HG03280 (cell line): Measurements from ENCODE around the gene ELMO1.

ENCODE experiments used
- ATAC-seq: cut with Tn5 transposase; IDR thresholded peaks from one replicate; pipeline ENCODE4 v1.9.1; 2021; ENCODE audit warnings: mild to moderate bottlenecking, moderate library complexity; ENCODE audit not compliant: unreplicated experiment

The ELMO1 gene

DNA sequence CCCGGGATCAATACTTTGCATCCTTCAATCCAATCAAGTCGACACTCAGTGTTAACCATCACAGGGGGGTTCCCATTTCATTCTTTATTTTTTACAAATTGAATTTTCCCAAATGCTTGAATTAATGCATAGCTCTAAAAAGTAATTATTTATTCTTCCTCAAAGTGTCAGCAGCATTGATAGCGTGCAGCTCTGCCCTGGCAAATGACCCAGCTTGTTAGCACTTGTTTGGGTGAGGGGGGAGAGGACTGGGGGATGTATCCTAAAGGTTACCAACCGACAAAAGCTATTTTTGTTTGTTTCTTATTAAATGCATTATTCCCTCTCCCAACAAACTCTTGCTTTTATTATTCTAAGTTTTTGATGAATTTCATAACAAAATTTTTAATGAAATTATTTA is 27.0 kb upstream of the ELMO1 start:
- ATAC-seq, result no peak

DNA sequence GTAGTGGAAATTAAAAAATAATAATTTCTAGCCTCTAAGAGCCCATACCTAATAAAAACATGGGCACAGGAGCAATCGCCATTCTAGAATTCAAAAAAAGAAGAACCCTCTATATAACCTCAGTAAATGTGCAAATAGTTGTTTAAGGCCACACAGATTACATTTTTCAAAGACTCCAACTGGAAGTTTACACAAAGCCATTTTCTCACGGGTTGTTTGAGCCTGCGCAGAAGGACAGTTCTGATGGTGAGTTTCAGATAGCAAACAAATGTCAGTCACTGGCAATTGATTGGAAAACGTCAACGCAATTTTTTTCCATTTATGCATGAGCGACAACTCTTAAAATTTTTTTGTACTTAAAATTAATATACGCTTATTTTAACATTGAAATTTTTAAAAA is 23.0 kb upstream of the ELMO1 start:
- ATAC-seq, result no peak

DNA sequence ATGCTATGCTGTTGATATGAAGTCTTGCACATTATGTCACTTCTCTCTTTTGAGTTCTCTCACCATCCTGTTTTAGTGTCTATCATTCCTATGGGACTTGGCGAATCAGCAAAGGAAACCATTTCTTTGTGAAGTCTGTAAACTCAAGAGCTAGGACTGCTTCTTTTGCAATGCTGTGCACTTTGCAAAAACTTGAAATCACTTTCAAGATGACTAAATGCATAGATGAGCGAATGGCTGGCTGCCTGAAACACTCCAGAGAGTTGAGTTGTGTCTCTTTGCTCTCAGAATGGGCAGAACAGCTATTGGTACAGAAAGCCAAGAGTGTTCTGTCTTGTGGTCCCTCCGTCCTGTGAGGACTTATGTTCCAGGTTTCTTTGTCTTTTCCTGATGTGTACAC is 18.3 kb upstream of the ELMO1 start:
- ATAC-seq, result peak; percentile 47

DNA sequence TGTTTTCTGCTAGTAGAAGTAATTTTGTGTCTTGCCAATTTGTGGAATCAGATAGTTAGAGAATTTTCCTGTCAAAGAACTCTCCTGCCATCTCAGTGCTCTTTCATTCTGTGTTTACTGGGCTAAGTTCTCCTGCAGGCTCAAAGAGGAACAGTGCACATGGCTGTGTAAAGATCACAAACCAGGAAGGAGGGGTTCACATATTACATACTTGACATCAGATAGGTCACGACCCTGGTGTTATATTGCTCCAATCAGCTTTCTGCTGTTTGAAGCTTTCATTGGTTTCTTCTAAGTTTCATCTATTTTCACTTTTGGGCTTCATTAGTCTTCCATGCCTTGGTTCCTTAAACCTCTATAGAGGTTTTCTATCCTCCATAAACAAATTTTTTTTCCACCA is 13.5 kb upstream of the ELMO1 start:
- ATAC-seq, result no peak

DNA sequence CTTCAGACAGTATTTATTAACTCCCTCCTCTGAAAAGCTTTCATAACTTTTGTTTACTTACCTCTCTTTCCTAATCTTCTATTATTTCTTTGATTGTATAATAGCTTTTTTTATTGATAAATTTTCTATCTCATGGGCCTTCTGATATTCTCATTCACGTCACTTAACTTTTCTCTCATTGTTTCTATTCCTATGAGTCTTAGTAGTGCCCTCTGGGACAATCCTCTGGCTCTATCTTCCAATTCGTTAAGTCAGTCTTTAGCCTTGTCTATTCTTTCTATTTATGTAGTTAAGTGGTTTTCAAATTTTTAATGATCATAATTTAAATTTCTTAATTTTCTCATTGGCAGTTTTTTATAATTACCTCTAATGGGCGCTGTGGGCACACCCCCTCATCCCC is 6.4 kb upstream of the ELMO1 start:
- no peak for ATAC-seq

DNA sequence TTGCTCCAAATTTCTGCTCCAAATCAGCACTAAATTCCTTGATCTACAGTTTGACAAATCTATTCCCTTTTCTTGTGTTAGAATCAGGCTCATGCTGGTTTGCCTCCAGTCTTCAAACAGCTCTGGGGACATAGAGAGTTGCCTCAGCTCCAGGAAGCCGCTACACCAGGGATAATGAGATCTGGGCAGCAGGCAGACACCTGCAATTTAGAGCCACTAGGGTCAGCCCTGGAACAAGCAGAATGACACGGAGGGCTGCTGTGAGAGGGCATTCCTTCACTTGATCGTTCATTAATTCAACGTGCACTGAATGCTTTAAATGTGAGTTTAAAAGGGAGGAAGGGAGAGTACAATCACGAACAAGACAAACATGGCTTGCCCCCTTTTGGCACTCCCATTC is 3.7 kb upstream of the ELMO1 start:
- no peak for ATAC-seq

DNA sequence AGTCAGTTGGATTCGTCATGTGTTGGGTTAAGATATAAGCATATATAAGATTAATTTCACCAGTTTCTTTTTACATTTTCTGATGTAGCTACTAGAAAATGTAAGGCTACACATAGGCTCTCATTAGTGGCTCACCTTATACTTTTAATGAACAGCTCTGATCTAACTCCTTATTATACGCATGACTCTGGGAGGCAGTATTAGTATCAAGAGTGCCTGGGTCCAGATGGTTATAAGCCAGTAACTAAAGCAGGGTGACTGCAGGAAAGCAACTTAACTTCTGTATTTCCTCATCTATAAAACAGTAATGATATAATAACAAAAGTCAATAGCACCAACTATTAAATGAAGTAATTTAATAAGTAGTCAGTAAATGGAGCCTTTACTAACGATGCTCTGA is 1.4 kb upstream of the ELMO1 start:
- ATAC-seq, result no peak

DNA sequence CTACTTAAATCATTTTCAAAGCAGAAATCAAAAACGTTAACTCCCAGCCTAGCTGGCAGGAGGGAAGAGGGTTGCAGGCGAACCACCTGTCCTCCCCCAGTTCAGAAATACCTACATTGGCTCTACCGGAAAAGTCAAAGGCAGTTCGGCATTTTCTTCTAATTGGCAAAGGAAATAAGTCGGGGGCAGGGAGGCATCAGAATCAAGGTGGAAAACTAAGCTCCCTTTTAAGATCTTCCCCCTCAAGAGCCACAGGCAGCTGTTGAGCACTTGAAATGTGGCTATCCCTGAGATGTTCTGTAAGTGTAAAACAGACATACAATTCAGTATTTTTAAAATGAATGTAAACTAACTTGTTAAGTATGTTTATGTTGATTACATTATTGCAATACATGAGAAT is 957 bp upstream of the ELMO1 start:
- no peak for ATAC-seq

DNA sequence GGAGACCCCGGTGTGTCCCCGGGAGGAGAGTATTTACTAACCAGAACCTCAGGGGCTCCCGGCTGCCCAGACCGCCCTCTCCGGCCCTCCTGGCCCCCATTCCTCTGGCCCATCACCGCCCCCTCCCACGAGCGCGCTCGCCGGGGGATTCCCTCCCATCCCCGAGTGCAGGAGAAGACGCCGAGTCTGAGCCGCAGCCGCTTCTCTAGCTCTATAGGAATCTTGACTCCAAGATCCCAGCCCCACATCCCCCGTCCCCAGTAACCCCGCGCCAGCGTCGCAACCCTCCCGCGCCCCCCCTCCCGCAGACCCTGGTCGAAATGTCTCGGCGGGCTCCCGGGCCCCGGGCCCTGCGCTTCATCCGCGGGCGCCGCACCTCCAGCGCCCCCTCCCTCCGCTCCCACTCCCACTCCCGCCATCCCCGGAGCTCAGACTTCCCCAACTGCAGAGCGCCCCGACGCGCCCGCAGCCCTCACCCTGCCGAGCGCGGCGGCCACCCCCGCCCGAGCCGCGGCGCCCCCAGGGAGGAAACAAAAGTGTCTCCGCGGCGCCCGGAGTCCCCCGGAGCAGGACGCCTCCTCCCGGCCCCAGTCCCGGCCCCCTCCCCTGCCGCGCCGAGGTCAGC is 541 bp downstream of the ELMO1 start:
- ATAC-seq, result peak; percentile 23

DNA sequence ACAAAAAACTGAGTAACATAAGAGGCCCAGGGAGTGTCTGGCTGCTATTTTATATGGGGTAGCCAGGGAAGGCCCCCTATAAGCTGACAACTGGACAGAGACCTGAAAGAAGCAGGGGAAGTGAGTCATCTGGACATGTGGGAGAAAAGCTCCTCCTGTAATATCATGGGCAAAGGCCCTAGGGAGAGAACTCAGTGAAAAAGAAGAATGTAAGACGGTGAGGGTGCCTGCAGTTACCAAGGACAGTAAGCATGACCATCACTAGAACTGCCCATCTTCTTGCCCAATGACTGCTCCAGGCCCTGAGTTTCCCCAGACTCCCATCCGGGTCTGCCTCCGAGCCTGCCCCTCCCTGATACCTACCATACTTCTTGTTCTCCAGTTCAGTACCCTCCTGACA is 2.3 kb downstream of the ELMO1 start:
- no peak for ATAC-seq

DNA sequence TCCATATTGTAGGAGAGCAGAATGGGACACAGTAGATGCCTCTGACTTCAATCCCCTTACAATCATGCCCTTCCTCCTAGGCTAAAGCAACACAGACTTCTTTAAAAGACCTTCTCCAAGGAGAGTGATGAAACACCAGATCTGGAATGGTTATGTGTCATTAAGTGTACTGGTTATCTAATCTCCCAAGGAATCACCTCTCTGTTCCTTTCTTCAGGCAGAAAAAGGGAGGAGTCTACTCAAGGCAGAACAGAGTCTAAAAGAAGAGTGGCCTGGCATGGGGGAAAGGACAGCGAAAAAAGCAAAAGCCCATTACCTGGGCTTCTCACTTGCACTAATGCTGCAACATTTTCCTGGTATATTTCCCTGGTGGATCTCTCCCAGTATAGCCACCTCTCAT is 2.9 kb downstream of the ELMO1 start:
- no peak for ATAC-seq

DNA sequence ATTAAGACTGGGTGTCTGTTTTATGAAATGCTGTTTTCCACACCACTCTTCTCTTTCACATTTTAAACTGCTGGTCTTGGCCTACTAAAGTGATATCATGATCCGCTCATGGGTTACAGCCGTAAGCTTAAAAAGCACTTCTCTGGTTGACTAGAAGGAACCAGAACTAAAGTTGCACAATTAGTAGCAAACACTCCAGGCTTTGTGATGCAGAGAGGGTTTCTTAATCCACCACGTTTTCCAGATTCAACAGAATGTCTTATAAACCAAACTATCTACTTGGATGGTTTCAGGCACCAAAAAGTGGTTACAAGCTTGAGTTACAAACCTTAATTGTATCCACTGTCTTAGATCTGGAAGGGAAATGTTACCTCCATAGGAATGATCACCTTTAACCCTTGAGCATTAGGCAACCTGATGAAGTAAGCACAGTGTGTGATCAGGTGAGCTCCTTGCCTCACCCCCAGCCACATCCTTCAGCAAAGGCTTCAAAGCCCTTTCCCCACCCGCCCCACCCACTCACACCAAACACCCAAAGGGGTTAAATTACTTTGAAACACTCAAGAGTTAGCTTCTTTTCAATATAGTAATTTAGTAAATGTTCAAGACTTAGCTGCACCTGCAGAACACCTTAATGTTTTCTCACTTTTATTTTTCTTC is 3.5 kb downstream of the ELMO1 start:
- ATAC-seq, result no peak

DNA sequence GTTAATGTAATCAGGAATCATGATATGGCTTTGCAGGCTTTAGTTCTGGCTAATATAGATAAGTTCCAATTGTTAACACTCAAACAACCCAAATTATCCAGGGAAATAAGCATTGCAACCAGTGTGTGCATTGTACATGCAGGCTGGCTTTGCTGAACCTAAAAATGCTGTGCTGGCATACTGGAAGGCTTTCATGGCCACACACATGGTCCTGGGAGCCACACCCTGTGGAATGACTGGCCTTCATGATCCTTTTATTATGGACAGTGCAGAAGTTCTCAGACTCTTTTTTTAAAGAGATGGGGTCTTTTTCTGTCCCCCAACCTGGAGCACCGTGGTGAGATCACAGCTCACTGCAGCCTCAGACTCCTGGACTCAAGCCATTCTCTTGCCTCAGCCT is 5.0 kb downstream of the ELMO1 start:
- no peak for ATAC-seq

DNA sequence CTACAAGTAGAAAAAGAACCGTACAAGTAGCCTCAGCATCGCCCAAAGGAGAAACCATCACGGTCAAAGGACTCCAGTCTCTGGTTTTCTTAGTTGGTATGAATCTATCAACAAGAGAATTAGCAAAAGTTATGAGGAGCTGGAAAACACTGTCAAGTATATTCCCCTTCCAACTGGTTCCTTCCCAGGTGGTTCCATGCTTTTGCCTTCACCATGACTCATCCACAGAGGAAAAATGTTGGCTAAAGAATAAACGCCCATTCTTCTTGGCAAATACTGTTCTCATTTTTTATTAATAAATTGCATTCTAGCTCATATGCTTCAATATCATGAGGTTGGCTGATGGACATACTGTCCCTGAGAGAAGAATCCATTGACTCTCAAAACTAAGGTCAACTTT is 6.4 kb downstream of the ELMO1 start:
- ATAC-seq, result no peak

DNA sequence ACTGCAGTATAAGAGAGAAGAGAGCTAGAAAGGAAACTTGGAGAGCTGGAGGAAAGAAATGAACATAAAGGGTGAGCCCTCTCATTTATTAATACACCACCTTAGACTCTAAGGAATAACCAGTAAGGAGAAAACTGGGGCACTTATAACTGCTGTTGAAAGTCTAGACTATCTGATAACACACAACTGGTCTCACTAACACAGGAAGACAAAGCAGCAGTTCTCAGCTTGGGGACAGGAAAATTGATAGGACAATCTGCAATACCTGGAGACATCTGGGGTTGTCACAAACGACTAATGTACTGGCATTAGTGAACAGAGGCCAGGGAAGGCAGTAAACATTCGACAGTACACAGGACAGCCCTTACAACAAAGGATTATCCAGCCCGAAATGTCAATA is 6.8 kb downstream of the ELMO1 start:
- no peak for ATAC-seq

DNA sequence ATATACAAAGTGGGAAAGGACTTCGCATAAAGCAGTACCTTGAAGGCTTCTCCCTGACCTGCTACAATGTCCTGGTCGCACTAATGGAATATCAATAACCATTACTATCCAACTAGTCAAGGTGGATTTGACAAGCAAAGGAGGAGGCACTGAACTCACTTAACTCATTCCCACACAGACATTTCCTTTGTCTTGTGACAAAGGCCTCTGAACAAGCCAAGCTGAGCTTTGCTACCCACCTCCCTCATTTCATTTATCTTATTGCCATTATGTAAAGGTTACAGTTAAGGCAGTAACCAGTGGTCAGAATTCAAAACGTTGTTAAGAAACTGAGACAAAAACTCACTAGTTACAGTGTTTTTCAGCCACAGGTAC is 7.3 kb downstream of the ELMO1 start:
- no peak for ATAC-seq

DNA sequence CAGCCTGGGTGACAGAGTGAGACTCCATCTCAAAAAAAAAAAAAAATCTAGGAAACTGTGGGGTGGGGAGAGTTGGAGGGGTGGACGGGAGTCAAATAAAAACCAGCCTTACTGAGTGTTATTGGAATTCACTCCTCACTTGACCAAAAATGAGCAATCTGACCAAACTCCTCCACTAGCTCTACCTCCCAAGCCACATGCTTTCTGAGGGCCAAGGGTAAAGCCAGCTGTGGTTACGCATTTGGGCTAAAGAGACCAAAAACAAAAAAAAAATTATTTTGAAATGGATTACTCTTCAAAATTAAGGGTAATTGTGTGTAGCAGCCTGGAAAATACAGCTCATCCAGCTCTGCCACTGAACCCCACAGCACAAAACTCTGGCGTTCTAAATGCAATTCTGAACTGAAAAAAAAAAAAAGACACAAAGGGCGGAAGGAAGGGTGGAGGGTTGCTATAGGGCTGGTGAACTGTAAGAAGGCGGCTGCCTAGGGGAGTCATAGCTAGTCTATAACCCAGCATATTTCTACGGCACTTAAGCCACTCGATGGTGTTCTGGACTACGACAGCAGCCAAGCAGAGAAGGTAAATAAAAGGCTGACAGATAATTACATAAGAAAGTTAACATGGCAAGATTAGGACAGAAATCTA is 7.8 kb downstream of the ELMO1 start:
- ATAC-seq, result no peak

DNA sequence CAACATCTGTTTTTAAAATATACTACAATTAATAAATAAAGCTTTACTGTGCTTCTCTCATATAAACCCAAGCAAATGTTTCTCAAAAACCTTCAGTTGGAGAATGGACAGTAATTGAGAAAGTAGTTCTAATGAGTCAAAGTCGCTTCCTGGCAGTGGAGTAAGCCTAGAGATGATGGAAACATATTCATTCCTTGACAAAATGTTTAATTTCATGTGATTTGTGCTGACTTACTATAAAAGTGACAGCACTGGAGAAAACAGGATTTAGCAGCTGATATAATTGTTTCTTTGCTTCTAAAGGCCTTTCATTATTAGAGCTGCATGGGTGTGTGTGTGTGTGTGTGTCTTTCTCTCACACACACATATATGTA is 9.0 kb downstream of the ELMO1 start:
- no peak for ATAC-seq

DNA sequence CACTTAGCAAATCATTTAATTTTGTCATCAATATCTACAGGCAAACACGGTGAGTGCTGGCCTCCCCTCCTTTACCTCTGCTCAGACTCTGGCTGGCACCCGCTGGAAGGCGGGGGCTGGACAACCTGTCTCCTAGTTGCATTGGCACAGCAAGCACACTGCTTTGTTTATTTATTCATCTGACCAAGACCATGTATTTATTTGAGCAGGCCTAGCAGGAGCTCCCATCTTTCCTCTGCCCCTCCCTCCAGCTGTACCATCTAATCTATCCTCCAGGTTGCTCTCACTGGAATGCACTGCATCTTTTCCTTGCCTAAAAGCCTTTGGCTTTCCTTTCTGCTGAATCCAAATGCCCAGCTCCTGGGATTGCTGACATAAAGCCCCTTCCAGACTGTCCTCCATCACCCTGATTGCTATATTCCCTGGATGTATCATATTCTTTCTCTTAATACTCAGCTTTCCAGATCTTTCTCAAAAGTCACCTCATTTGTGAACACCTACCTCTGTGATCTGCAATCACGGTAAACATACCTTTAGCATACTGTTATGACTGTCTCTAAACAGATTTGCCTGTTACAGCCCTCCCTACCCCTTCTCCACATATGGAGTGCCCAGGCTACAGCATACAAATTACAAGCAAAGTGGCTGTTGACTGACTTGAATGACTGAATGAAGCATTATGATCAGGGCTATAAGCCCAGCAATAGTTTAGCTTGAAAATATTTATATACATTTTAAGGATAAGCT is 9.6 kb downstream of the ELMO1 start:
- ATAC-seq, result no peak

DNA sequence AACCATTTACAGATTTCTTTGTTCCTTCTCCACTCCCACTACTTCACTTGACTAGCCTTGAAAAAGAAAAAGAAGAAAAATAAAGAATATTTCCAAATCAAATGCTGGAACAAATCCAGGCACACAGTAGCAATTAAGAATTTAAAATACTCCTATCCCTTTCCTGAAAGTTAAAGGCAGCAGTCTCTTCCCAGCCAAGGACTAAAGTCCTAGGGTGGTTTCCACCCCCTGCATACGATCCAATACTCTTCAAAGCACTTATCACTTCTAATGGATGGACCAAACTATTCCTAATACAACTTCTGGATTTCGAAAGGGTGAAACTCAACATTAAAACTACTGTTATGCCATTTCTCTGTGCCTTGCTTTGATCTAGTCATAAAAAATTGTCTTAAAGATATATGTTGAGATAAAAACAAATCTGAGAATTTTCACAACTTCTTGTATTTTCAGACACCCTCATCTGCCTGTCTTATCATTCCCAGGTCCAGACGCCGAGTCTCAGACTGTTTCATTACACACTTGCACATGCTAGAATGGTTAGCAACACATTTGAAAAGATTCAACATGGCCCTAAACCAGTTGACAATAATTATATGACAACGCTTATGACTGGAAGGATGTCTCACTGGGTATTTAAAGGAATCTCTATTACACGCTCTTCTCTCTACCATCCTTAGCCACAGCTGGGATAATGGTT is 13.4 kb downstream of the ELMO1 start:
- ATAC-seq, result no peak

DNA sequence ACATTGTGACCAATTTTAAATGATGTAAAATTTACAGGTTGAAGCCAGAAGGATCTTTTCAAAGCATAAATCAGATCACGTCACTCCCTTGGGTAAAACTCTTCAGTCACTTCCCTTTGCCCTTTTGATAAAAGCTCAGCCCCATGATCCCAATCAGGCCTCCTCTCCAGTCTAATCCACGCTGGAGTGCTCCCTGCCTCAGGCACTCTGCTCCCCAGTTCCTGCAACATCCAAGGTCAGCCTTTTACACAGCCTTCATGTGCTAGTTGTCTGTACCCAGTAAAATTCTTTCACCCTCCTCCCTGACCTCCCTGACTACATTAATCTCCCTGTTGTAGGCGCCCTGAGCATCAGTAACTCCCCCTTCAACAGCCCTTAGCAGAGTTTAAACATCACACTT is 14.1 kb downstream of the ELMO1 start:
- no peak for ATAC-seq
